Upper lobe of left lung (tissue), 4 donors: ENCODE measurements around the gene IL10RB.

Source experiments
- POLR2A ChIP-seq, 4 donors: fragments of 450-650 bp; IDR thresholded peaks; one replicate each; pipeline ENCODE4 v1.5.1; 2016 to 2017; ENCODE audit warnings: antibody characterized with exemption in 4 of 4, mild to moderate bottlenecking in 2 of 4
- TF ChIP-seq, protein P1 (sequence below), 6 experiments: fragments of 450-650 bp in 4 of 6; fragments of 200-600 bp in 2 of 6; sonication (generic) in 2 of 6; IDR thresholded peaks; one replicate each; pipeline ENCODE4 v1.5.1; 2016 to 2019; ENCODE audit warnings: antibody characterized with exemption in 6 of 6

DNA sequence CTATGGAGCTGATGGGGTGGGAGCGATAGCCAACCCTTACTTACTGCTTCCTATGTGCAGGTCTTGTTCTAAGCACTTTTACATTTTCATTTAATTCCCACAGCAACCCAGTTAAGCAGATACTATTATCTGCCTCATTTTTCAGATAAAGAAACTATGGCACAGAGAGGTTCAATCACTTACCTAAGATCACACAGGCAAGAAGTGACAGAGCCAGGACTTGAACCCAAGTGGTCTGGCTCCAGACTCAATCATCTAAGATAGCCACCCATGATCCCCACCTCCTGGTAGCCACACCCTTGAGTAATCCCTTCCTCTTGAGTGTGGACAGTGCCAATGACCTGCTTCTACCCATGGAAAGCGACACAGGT, 35.5 kb downstream of the IL10RB start:
- TF ChIP-seq, protein P1, sequence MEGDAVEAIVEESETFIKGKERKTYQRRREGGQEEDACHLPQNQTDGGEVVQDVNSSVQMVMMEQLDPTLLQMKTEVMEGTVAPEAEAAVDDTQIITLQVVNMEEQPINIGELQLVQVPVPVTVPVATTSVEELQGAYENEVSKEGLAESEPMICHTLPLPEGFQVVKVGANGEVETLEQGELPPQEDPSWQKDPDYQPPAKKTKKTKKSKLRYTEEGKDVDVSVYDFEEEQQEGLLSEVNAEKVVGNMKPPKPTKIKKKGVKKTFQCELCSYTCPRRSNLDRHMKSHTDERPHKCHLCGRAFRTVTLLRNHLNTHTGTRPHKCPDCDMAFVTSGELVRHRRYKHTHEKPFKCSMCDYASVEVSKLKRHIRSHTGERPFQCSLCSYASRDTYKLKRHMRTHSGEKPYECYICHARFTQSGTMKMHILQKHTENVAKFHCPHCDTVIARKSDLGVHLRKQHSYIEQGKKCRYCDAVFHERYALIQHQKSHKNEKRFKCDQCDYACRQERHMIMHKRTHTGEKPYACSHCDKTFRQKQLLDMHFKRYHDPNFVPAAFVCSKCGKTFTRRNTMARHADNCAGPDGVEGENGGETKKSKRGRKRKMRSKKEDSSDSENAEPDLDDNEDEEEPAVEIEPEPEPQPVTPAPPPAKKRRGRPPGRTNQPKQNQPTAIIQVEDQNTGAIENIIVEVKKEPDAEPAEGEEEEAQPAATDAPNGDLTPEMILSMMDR (IDR thresholded peaks at IDR 0.05): no peak
- no peak for TF ChIP-seq POLR2A (IDR thresholded peaks at IDR 0.05)
